Measurements from ENCODE around the gene BACH2. TPM values are rescaled to one million over a fixed set of nuclear protein-coding genes. Genes with fewer than 3 reads are reported as not detected.
A peak's percentile ranks its signal among the peaks of the same experiment; 100 is the strongest.

The BACH2 gene
- total RNA-seq, 2 donors from 2014 or later: 101 to 111 TPM

DNA sequence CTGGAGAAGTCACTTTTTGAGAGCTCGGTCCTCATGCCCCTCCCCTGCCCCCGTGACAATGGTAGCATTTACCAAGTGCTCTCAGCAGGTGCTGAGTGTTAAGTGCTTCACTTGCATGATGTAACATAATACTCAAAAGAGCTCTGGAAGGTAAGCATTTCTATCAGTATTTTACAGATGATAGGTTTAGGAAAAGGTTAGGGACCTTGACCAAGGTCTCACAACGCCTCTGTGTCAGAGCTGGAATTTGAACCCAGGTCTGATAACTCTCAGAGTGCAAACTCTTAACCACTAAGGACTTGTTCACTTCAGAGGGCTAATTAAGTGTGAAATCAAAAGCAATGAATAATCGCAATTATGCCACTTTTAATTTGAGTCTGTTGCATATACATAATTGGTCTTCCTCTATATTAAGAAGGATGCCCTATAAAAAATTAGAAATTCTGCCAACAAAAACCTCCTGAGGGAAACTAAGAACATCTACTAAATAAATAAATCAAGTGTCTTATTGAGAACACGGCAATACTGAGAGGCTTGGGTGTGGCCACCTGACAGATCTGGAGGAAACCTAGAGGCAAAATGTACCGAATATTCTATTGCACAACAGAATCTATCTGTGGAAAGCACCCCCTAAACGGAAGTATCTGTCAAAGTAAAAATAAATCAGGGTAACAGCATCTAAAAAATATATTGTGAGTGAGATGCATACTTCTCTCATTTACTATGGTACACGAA, 109.8 kb downstream of the BACH2 start:
- H3K4me3 Mint-ChIP-seq: peak overlapping the region; percentile 83 to 91
- peak overlapping the region; percentile 92 for H3K27ac Mint-ChIP-seq
- H3K4me1 Mint-ChIP-seq (ENCODE audit: low read depth): peaks cover 89% of the 10 kb centered on the region
- H3K9me3 Mint-ChIP-seq: peaks cover 0 to 4% of the 10 kb centered on the region in 2 donors
- no peaks in the 10 kb centered on the region for H3K27me3 Mint-ChIP-seq (ENCODE audit: low read depth)
- H3K36me3 Mint-ChIP-seq (ENCODE audit: insufficient read depth in 2 of 2): peaks cover 6 to 12% of the 10 kb centered on the region in 2 donors
- ATAC-seq (replicated peaks in 1 of 2) (peak; percentile 39 to 49), DNase-seq (no peak)

DNA sequence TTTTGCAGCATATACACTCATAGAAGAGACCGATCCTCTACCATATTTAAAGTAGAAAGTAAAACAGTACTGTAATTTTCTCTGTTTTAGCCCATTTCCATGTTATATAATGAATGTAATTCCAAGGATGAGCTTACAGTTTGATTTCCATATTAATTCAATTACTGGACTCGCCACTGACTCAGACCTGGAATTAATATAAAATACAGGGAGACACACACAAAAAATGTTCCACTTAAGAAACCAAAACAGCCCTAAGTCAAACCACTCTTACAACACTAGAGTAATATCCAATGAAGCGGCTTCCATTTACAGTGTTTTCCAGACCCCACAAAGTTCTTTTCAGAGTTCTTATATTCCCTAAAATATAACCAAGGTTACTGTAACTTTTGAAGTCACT, 110.6 kb downstream of the BACH2 start:
- ATAC-seq (replicated peaks in 1 of 2): no peak
- peaks cover 6 to 14% of the 10 kb centered on the region in 2 donors for H3K36me3 Mint-ChIP-seq (ENCODE audit: insufficient read depth in 2 of 2)

DNA sequence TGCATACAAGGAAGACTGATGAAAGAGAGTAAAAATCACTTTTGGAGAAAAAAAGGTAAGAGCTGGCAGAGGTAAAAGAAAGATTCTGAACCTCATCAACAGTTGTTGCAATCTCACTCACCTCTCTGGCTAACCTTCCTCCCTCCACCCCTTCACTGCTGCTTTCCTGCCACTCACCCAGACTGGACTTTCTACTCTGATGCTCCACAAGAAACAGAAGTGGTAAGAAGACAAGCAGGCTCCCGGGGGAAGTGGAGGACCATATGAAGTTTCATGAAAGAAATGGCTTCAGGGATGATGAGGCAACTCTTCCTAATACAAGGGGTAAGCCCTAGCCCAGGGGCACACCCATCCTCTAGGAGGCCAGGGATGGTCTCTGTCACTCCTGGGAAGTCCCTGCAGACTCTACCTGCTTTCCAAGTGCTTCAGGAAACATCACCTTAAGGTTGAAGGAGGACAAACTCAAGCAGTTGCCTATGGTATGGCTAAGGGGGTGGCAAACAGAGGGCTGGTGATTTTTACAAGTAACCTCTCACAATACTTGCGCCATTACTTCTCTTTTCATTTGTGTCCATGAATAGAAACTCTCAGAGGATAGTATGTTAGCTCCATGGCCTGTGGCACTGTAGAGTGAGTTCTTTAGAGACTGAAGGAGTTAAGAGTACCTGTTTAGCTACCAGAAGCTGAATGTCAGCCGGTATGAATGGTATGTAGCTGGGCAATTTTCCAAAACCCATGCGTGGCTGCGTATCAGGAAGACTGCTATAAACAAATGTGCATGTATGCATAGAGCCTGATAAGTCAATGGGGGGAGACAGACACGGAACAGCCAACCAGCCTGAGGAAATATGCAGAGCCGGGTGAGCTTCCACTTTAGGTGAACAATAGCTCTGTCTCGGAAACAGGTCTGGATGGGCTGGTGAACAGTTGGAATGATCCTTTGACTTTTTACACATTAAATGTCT, 112.0 kb downstream of the BACH2 start:
- peak in 1 of 2 donors; percentile 16 for ATAC-seq (replicated peaks in 1 of 2)
- Mint-ChIP-seq H3K4me3 (peak overlapping the region; percentile 54 to 55), H3K4me1 (ENCODE audit: low read depth) (peaks cover 78% of the 10 kb centered on the region), H3K27me3 (ENCODE audit: low read depth) (no peaks in the 10 kb centered on the region), H3K9me3 (peaks cover 2 to 4% of the 10 kb centered on the region in 2 donors), H3K27ac (peak overlapping the region; percentile 54), H3K36me3 (ENCODE audit: insufficient read depth in 2 of 2) (peaks cover 6 to 17% of the 10 kb centered on the region in 2 donors)
- no peak for DNase-seq

More for the DNA sequence above, 110.6 kb downstream of the BACH2 start:
- peak overlapping the region; percentile 50 for H3K27ac Mint-ChIP-seq
- no peak for DNase-seq
- H3K4me3 Mint-ChIP-seq: peak overlapping the region; percentile 83 to 91
- peaks cover 0 to 4% of the 10 kb centered on the region in 2 donors for H3K9me3 Mint-ChIP-seq
- H3K27me3 Mint-ChIP-seq (ENCODE audit: low read depth): no peaks in the 10 kb centered on the region
- peaks cover 91% of the 10 kb centered on the region for H3K4me1 Mint-ChIP-seq (ENCODE audit: low read depth)

DNA sequence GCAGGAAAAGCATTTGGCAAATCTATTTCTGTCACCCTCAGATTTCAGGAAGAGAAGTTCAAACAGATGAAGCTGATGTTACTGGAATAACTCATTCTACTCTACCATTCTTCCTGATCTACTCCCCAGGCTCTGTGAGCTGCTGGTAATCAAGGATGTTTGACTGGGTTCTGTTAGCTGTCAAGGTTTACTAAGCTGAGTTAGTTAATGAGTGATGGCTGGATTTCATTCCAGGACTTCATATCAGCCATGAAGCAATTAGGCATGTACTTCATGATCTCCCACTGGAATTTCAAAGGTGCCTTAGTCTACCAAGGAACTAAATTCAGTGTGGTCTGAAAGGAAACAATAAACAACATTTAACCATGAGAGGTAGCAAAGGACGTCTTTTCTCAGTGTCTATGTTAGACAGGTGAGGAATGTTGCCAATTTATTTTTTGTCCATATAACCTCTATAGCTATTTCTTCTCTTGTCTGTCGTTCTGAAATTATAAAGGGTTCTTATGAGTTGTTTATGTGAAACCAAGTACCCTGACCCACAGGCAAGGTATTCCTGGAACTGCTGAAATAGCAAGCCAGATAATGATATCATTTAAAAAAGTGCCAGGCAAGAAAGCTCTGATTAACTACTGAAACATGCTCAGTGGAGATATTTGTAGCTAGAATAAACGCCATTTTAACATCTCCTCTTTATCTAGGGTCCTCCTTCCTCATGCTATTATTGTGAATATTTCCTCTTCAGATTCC, 112.9 kb downstream of the BACH2 start:
- H3K27ac Mint-ChIP-seq: no peak overlapping the region
- H3K4me3 Mint-ChIP-seq: peak overlapping the region; percentile 54 to 55
- peaks cover 79% of the 10 kb centered on the region for H3K4me1 Mint-ChIP-seq (ENCODE audit: low read depth)
- H3K9me3 Mint-ChIP-seq: peaks cover 2 to 4% of the 10 kb centered on the region in 2 donors
- peaks cover 5 to 14% of the 10 kb centered on the region in 2 donors for H3K36me3 Mint-ChIP-seq (ENCODE audit: insufficient read depth in 2 of 2)
- DNase-seq (no peak), ATAC-seq (replicated peaks in 1 of 2) (no peak)
- no peaks in the 10 kb centered on the region for H3K27me3 Mint-ChIP-seq (ENCODE audit: low read depth)

DNA sequence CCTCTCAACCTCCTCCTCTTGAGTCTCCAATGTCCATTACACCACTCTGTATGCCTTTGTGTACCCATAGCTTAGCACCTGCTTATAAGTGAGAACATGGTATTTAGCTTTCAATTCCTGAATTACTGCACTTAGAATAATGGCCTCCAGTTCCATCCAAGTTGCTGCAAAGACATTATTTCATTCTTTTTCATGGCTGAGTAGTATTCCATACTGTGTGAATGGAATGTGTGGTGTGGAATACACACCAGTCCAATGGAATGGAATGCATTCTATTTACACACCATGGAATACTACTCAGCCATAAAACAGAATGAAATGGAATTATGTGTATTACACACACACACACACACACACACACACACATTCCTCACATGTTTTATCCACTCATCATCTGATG, 116.1 kb downstream of the BACH2 start:
- Mint-ChIP-seq H3K4me1 (ENCODE audit: low read depth) (peaks cover 82% of the 10 kb centered on the region), H3K27ac (no peak overlapping the region), H3K36me3 (ENCODE audit: insufficient read depth in 2 of 2) (peaks cover 5 to 14% of the 10 kb centered on the region in 2 donors), H3K4me3 (no peak overlapping the region), H3K9me3 (peaks cover 2 to 4% of the 10 kb centered on the region in 2 donors), H3K27me3 (ENCODE audit: low read depth) (no peaks in the 10 kb centered on the region)
- no peak for DNase-seq
- ATAC-seq (replicated peaks in 1 of 2): no peak

DNA sequence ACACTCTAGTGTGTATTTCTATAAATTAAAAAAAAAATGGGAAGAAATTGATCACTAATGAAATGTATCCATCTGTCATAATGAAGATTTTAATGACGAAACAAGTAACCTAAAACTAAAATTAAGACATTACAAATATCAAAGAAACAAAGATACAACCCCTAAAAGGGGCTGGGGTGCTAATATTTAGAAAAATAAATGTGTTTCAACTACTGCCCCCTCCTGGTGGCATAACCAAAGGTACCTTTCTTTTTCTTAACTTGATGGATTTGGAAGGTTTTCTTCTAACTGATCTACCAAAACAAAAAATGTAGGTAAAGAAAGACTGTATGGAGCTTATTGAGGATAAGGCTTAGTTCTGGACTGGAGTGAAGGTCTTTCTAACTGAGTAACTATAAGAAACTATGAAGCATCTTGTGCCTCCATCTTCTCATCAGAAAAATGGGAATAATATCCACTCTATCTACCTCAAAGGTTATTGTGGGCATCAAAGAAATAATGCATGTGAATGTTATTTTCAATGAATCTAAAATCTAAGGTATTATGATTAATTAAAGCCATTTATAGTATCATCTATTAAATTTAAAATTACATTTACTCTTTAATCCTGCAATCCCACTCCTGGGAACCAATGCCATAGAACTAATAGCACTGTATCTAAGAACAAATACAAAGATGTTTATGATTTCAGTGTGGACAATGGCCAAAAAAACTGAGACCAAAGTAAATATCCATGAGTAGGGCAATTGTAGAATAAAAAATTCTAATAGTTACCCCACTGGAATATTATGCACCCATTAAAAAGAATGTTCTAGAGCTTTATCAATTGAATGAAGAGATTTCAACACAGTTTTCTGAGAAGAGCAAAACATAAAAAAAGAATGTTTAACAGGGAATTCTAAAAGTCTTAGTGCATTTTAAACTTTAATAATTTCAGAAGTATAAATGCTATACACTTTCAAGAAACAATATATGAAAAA, 117.2 kb downstream of the BACH2 start:
- DNase-seq: no peak
- H3K4me3 Mint-ChIP-seq: no peak overlapping the region
- no peaks in the 10 kb centered on the region for H3K27me3 Mint-ChIP-seq (ENCODE audit: low read depth)
- H3K36me3 Mint-ChIP-seq (ENCODE audit: insufficient read depth in 2 of 2): peaks cover 5 to 16% of the 10 kb centered on the region in 2 donors
- ATAC-seq (replicated peaks in 1 of 2): no peak
- peaks cover 82% of the 10 kb centered on the region for H3K4me1 Mint-ChIP-seq (ENCODE audit: low read depth)
- no peak overlapping the region for H3K27ac Mint-ChIP-seq
- H3K9me3 Mint-ChIP-seq: peaks cover 2 to 4% of the 10 kb centered on the region in 2 donors

DNA sequence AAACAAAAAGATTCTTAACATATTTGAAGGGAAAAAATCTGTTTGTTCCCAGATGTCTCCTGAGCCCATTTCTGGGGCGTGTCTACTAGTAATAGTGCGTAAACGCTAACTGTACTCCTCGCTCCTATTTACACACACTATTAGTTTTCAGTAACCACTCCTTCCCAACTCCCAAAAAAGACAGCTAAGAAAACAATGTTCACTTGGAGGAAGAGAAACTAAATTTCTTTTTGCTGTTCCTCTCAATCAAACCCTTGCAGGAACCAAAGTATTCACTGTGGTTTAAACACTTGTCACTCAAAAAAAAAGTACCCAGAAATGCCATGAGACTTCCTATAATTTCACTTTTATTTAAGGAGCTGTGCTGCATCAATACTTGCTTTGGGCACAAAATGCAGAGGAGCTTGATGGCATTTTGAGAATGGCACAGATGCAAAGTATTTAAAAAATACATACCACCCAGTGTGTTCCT, 118.2 kb downstream of the BACH2 start:
- peak overlapping the region; percentile 43 to 68 for H3K4me3 Mint-ChIP-seq
- ATAC-seq (replicated peaks in 1 of 2): no peak

DNA sequence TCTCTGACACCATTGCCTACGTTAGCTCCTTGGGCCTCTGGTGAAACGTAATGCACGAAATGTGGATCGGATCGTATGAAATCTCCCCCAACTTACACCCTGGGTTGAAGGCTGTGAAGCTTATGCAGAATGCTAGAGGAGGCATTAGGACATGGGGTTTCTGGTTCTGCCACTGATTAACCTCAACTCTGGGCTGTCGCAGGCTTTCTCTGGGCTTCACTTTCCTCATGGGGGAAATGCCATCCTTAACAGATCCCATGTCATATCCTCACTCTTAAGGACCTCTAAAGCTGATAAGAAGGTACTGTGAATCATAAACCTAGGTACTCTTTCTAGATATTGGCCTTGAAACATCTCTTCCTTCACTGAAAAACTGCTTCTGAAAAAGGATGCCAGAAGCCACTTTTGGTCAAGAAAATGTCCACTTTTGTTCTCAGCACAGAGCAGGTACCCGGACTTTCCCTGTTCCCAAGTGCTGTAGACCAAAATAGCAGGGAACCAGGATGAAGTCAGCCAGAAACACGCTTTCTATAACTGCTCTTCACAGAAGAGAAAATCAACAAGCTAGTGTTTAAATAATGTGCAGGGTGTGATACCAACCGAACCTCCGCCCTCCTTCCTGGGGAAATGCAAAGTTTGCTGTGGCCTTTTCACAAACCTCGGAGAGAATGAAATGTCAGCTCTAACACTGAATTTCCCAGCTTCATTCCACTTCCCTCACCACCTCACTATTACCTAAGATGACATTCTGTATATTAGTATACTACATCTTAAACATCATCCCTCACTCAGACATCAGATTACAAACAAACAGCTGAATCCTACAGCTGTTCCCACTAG, 118.9 kb downstream of the BACH2 start:
- ATAC-seq (replicated peaks in 1 of 2): no peak
- H3K27me3 Mint-ChIP-seq (ENCODE audit: low read depth): no peaks in the 10 kb centered on the region
- DNase-seq: no peak
- peaks cover 5 to 19% of the 10 kb centered on the region in 2 donors for H3K36me3 Mint-ChIP-seq (ENCODE audit: insufficient read depth in 2 of 2)
- H3K9me3 Mint-ChIP-seq: peaks cover 2 to 4% of the 10 kb centered on the region in 2 donors
- peak overlapping the region; percentile 34 for H3K27ac Mint-ChIP-seq
- H3K4me3 Mint-ChIP-seq: peak overlapping the region; percentile 43 to 68
- peaks cover 78% of the 10 kb centered on the region for H3K4me1 Mint-ChIP-seq (ENCODE audit: low read depth)

More for the DNA sequence above, 118.2 kb downstream of the BACH2 start:
- DNase-seq: no peak
- no peaks in the 10 kb centered on the region for H3K27me3 Mint-ChIP-seq (ENCODE audit: low read depth)
- peak overlapping the region; percentile 34 for H3K27ac Mint-ChIP-seq
- peaks cover 77% of the 10 kb centered on the region for H3K4me1 Mint-ChIP-seq (ENCODE audit: low read depth)
- H3K36me3 Mint-ChIP-seq (ENCODE audit: insufficient read depth in 2 of 2): peaks cover 5 to 19% of the 10 kb centered on the region in 2 donors
- peaks cover 2 to 4% of the 10 kb centered on the region in 2 donors for H3K9me3 Mint-ChIP-seq

DNA sequence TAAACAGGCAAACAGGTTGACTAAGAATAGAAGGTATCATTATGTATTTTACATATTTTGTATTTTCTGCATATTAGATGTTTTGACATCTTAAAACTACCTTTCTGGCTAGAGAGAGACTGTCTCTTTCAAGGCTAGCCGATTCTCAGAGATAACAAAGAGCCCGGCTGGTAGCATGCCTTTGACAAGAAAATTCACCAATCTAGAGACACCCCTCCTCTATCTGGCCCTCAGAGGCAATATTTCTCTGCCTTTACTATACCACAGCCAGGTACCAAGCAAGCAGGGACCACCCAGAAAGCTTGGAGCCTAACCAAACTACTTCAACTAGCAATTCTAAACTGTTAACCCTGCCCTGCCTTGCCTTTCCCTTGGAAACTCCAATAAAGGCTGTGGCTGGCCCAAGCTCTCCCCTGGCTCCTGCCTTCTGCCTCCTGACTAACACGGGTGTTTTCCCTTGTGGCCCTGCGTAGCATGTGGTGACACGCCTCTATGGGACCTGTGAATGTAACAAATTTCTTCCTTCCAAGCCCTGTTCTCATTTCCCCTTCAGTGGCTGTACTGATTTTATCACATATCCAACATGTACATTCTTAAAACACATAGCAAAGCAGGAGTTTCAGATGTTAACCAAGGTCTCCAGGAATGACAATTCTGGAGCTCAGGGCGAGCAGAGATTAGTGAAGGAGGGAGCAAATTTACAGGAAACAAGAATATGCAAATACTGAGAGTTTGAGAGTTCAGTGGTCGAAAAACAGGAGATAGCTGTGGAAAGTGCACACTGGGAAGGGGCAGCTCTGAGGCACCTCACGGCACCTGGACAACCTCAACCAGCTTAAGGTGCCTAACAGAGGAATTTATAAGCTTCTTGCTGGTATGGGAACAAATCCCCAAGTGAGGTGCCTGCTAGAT, 120.8 kb downstream of the BACH2 start:
- ATAC-seq (replicated peaks in 1 of 2): peak; percentile 95 to 97
- Mint-ChIP-seq H3K27me3 (ENCODE audit: low read depth) (no peaks in the 10 kb centered on the region), H3K4me3 (peak overlapping the region; percentile 60 to 61), H3K27ac (peak overlapping the region; percentile 2), H3K36me3 (ENCODE audit: insufficient read depth in 2 of 2) (peaks cover 3 to 15% of the 10 kb centered on the region in 2 donors), H3K4me1 (ENCODE audit: low read depth) (peaks cover 77% of the 10 kb centered on the region), H3K9me3 (peaks cover 2 to 4% of the 10 kb centered on the region in 2 donors)
- peak; percentile 52 to 76 for DNase-seq

DNA sequence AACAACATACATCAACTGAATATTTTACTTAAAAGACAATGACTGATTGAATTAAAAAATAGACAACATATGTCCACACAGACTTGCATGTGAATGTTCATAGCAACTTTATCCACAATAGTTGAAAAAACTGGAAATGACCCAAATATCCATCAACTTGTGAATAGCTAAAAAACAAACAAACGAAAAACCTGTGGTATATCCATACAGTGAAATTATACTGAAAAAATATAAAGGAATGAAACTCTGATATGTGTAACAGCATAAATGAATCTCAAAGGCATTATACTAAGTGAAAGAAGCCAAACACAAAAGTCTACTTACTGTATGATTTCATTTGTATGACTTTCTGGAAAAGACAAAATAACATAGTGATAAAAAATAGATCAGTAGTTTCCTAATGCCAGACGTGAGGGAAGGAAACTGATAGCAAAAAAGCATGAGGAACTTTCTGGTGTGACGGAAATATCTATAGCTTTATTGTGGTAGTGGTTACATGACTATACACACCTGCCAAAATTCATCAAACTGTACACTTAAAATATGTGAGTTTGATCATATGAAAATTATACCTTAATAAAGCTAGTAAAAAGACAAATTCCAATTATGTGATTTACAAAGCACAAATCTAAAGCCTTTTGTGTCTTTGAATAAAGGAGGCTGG, 123.2 kb downstream of the BACH2 start:
- H3K27ac Mint-ChIP-seq: peak overlapping the region; percentile 79
- peak overlapping the region; percentile 27 to 76 for H3K4me3 Mint-ChIP-seq
- DNase-seq: no peak
- no peaks in the 10 kb centered on the region for H3K27me3 Mint-ChIP-seq (ENCODE audit: low read depth)
- no peaks in the 10 kb centered on the region for H3K9me3 Mint-ChIP-seq
- ATAC-seq (replicated peaks in 1 of 2): no peak
- peaks cover 88% of the 10 kb centered on the region for H3K4me1 Mint-ChIP-seq (ENCODE audit: low read depth)
- peaks cover 0 to 12% of the 10 kb centered on the region in 2 donors for H3K36me3 Mint-ChIP-seq (ENCODE audit: insufficient read depth in 2 of 2)
